NK-92 (cell line): ENCODE data around the gene IL1RN.

Experiments
- DNase-seq: peaks from one replicate; lab custom pipeline; 2025; ENCODE audit not compliant: unreplicated experiment; lab: John Stamatoyannopoulos, UW

Gene IL1RN

GRCh38 chr2:113173542-113174375, 46.4 kb downstream of the IL1RN start, which contains the start of gene PSD4:
Gene PSD4, plus strand, starts transcription at chr2:113173971. Its CDS starts 8,486 bp downstream, at chr2:113182457.
- peak; percentile 24 for DNase-seq

GRCh38 chr2:113174376-113174750, 47.0 kb downstream of the IL1RN start:
- no peak for DNase-seq

- DNase-seq: no peak
These were observed 47.7 kb downstream of the IL1RN start for GRCh38 chr2:113175042-113175628.

- DNase-seq: no peak
These were observed 48.6 kb downstream of the IL1RN start for GRCh38 chr2:113175736-113176695.

GRCh38 chr2:113176696-113177355, 49.4 kb downstream of the IL1RN start:
- no peak for DNase-seq

- DNase-seq: no peak
These were observed 50.8 kb downstream of the IL1RN start for GRCh38 chr2:113178069-113178746.

- DNase-seq: no peak
These were observed 51.5 kb downstream of the IL1RN start for GRCh38 chr2:113178891-113179290.

GRCh38 chr2:113179446-113180045, 52.1 kb downstream of the IL1RN start:
- no peak for DNase-seq

GRCh38 chr2:113180131-113180946, 52.9 kb downstream of the IL1RN start:
- DNase-seq: no peak

- no peak for DNase-seq
These were observed 54.1 kb downstream of the IL1RN start for GRCh38 chr2:113181258-113182051.

- no peak for DNase-seq
These were observed 55.3 kb downstream of the IL1RN start for GRCh38 chr2:113182471-113183260.

- no peak for DNase-seq
These were observed 55.9 kb downstream of the IL1RN start for GRCh38 chr2:113183264-113183663.
